Activated naive CD8-positive, alpha-beta T cell treated with anti-CD3 and anti-CD28 coated beads for 36 hours (primary cell): Measurements from ENCODE around the gene CCDC141. TPM values are rescaled to one million over a fixed set of nuclear protein-coding genes. Genes with fewer than 3 reads are reported as not detected.
"Not testable (repeated sequence)": the region's sequence is repeated elsewhere in the genome, so short reads cannot be mapped to it uniquely, and the experiment has no call there.

Experiments
- DNase-seq: peaks from one replicate; pipeline ENCODE4 v3.0.0; 2021
- H3K27ac Mint-ChIP-seq: one replicate; pipeline ENCODE4 v1.8.0; 2022; ENCODE audit warnings: mild to moderate bottlenecking, moderate library complexity, mixed read lengths
- H3K27me3 Mint-ChIP-seq: one replicate; pipeline ENCODE4 v1.8.0; 2022; ENCODE audit warnings: mild to moderate bottlenecking, mixed read lengths
- H3K36me3 Mint-ChIP-seq: one replicate; pipeline ENCODE4 v1.8.0; 2021; ENCODE audit warnings: mild to moderate bottlenecking, mixed read lengths
- H3K4me1 Mint-ChIP-seq: one replicate; pipeline ENCODE4 v1.8.0; 2021; ENCODE audit warnings: mixed read lengths
- H3K4me3 Mint-ChIP-seq: one replicate; pipeline ENCODE4 v1.8.0; 2022; ENCODE audit warnings: mild to moderate bottlenecking, moderate library complexity, mixed read lengths
- H3K9me3 Mint-ChIP-seq: one replicate; pipeline ENCODE4 v1.8.0; 2022; ENCODE audit warnings: mixed read lengths
- total RNA-seq, 2 experiments: library from RNA; stranded (reverse); gene quantifications; one replicate each; pipeline ENCODE4 v1.2.3, GENCODE V29; 2021

Gene CCDC141
- total RNA-seq, 2 experiments from 2014 or later, result 4.8 to 5.6 TPM

- no peaks in the 10 kb centered on the region for H3K27me3 Mint-ChIP-seq
- peak overlapping the region; percentile 9 for H3K4me3 Mint-ChIP-seq
- H3K9me3 Mint-ChIP-seq, result peaks cover 8% of the 10 kb centered on the region
- DNase-seq, result no peak
- peaks cover 16% of the 10 kb centered on the region for H3K4me1 Mint-ChIP-seq
- no peak overlapping the region for H3K27ac Mint-ChIP-seq
- peaks cover 10% of the 10 kb centered on the region for H3K36me3 Mint-ChIP-seq
These were observed 32.1 kb downstream of the CCDC141 start for GRCh38 chr2:179017773-179018357.

GRCh38 chr2:179014189-179014588 lies 35.7 kb downstream of the CCDC141 start:
- not testable (repeated sequence) for H3K4me3 Mint-ChIP-seq, H3K27ac Mint-ChIP-seq
- H3K9me3 Mint-ChIP-seq, result peaks cover 25% of the 10 kb centered on the region

GRCh38 chr2:179005976-179006375 lies 44.0 kb downstream of the CCDC141 start:
- Mint-ChIP-seq H3K36me3 (peaks cover 6% of the 10 kb centered on the region), H3K9me3 (peaks cover 8% of the 10 kb centered on the region), H3K27me3 (no peaks in the 10 kb centered on the region), H3K27ac (no peak overlapping the region), H3K4me1 (no peaks in the 10 kb centered on the region), H3K4me3 (no peak overlapping the region)
- DNase-seq, result no peak

More at GRCh38 chr2:179014189-179014588, 35.7 kb downstream of the CCDC141 start:
- H3K27me3 Mint-ChIP-seq, DNase-seq: not testable (repeated sequence)
- peaks cover 14% of the 10 kb centered on the region for H3K4me1 Mint-ChIP-seq
- H3K36me3 Mint-ChIP-seq, result peaks cover 24% of the 10 kb centered on the region

- Mint-ChIP-seq H3K27me3 (no peaks in the 10 kb centered on the region), H3K9me3 (peaks cover 15% of the 10 kb centered on the region)
These were observed 50.5 kb downstream of the CCDC141 start for GRCh38 chr2:178999476-178999875.

GRCh38 chr2:178998539-178998938 lies 51.4 kb downstream of the CCDC141 start:
- no peak overlapping the region for H3K4me3 Mint-ChIP-seq
- H3K36me3 Mint-ChIP-seq, result peaks cover 27% of the 10 kb centered on the region
- no peak for DNase-seq
- H3K4me1 Mint-ChIP-seq, result peaks cover 20% of the 10 kb centered on the region
- peaks cover 23% of the 10 kb centered on the region for H3K9me3 Mint-ChIP-seq
- peak overlapping the region; percentile 2 for H3K27ac Mint-ChIP-seq
- H3K27me3 Mint-ChIP-seq, result no peaks in the 10 kb centered on the region

More at GRCh38 chr2:178999476-178999875, 50.5 kb downstream of the CCDC141 start:
- Mint-ChIP-seq H3K36me3 (peaks cover 18% of the 10 kb centered on the region), H3K27ac (no peak overlapping the region), H3K4me3 (no peak overlapping the region), H3K4me1 (peaks cover 20% of the 10 kb centered on the region)
- DNase-seq, result no peak

- Mint-ChIP-seq H3K4me1 (peaks cover 20% of the 10 kb centered on the region), H3K9me3 (peaks cover 27% of the 10 kb centered on the region), H3K27ac (no peak overlapping the region), H3K4me3 (no peak overlapping the region), H3K36me3 (peaks cover 32% of the 10 kb centered on the region), H3K27me3 (no peaks in the 10 kb centered on the region)
- DNase-seq, result no peak
These were observed 52.5 kb downstream of the CCDC141 start for GRCh38 chr2:178997477-178997876.

GRCh38 chr2:178997067-178997466 lies 52.9 kb downstream of the CCDC141 start:
- H3K9me3 Mint-ChIP-seq, result peaks cover 28% of the 10 kb centered on the region
- H3K36me3 Mint-ChIP-seq, result peaks cover 32% of the 10 kb centered on the region
- DNase-seq, result no peak
- no peak overlapping the region for H3K4me3 Mint-ChIP-seq
- no peak overlapping the region for H3K27ac Mint-ChIP-seq
- H3K4me1 Mint-ChIP-seq, result peaks cover 20% of the 10 kb centered on the region
- no peaks in the 10 kb centered on the region for H3K27me3 Mint-ChIP-seq

GRCh38 chr2:178994264-178994663 lies 55.7 kb downstream of the CCDC141 start:
- Mint-ChIP-seq H3K4me3 (no peak overlapping the region), H3K36me3 (peaks cover 29% of the 10 kb centered on the region), H3K9me3 (peaks cover 31% of the 10 kb centered on the region), H3K27ac (no peak overlapping the region), H3K27me3 (no peaks in the 10 kb centered on the region), H3K4me1 (peaks cover 29% of the 10 kb centered on the region)
- no peak for DNase-seq

GRCh38 chr2:178993788-178994187 lies 56.1 kb downstream of the CCDC141 start:
- Mint-ChIP-seq H3K36me3 (peaks cover 26% of the 10 kb centered on the region), H3K9me3 (peaks cover 27% of the 10 kb centered on the region), H3K27me3 (no peaks in the 10 kb centered on the region), H3K4me3 (no peak overlapping the region), H3K27ac (no peak overlapping the region), H3K4me1 (peaks cover 24% of the 10 kb centered on the region)
- DNase-seq, result no peak

GRCh38 chr2:178992719-178993118 lies 57.2 kb downstream of the CCDC141 start:
- Mint-ChIP-seq H3K4me1 (peaks cover 19% of the 10 kb centered on the region), H3K9me3 (peaks cover 29% of the 10 kb centered on the region), H3K36me3 (peaks cover 30% of the 10 kb centered on the region)
- not testable (repeated sequence) for H3K4me3 Mint-ChIP-seq, H3K27me3 Mint-ChIP-seq, H3K27ac Mint-ChIP-seq, DNase-seq

GRCh38 chr2:178990533-178991241 lies 59.2 kb downstream of the CCDC141 start:
- Mint-ChIP-seq H3K4me3 (no peak overlapping the region), H3K27ac (peak overlapping the region; percentile 65), H3K36me3 (peaks cover 29% of the 10 kb centered on the region), H3K4me1 (peaks cover 12% of the 10 kb centered on the region), H3K27me3 (no peaks in the 10 kb centered on the region), H3K9me3 (peaks cover 27% of the 10 kb centered on the region)
- DNase-seq, result peak; percentile 12

GRCh38 chr2:178989424-178989823 lies 60.5 kb downstream of the CCDC141 start:
- not testable (repeated sequence) for H3K27me3 Mint-ChIP-seq, DNase-seq, H3K27ac Mint-ChIP-seq, H3K4me3 Mint-ChIP-seq
- Mint-ChIP-seq H3K9me3 (peaks cover 18% of the 10 kb centered on the region), H3K36me3 (peaks cover 19% of the 10 kb centered on the region), H3K4me1 (peaks cover 12% of the 10 kb centered on the region)

- DNase-seq, H3K4me1 Mint-ChIP-seq: not testable (repeated sequence)
These were observed 67.3 kb downstream of the CCDC141 start for GRCh38 chr2:178982652-178983051.

GRCh38 chr2:178980815-178981214 lies 69.1 kb downstream of the CCDC141 start:
- no peak for DNase-seq
- Mint-ChIP-seq H3K27ac (no peak overlapping the region), H3K27me3 (no peaks in the 10 kb centered on the region), H3K4me1 (no peaks in the 10 kb centered on the region), H3K9me3 (no peaks in the 10 kb centered on the region), H3K36me3 (peaks cover 7% of the 10 kb centered on the region), H3K4me3 (no peak overlapping the region)

More at GRCh38 chr2:178982652-178983051, 67.3 kb downstream of the CCDC141 start:
- H3K36me3 Mint-ChIP-seq, H3K4me3 Mint-ChIP-seq, H3K27ac Mint-ChIP-seq, H3K27me3 Mint-ChIP-seq, H3K9me3 Mint-ChIP-seq: not testable (repeated sequence)

GRCh38 chr2:178978667-178979066 lies 71.3 kb downstream of the CCDC141 start:
- Mint-ChIP-seq H3K36me3 (peaks cover 7% of the 10 kb centered on the region), H3K4me1 (peaks cover 2% of the 10 kb centered on the region), H3K9me3 (no peaks in the 10 kb centered on the region), H3K27me3 (no peaks in the 10 kb centered on the region), H3K27ac (no peak overlapping the region), H3K4me3 (no peak overlapping the region)
- no peak for DNase-seq

GRCh38 chr2:178976351-178976750 lies 73.6 kb downstream of the CCDC141 start:
- H3K9me3 Mint-ChIP-seq, result no peaks in the 10 kb centered on the region
- no peaks in the 10 kb centered on the region for H3K27me3 Mint-ChIP-seq
- DNase-seq, result no peak
- no peak overlapping the region for H3K27ac Mint-ChIP-seq
- peaks cover 6% of the 10 kb centered on the region for H3K36me3 Mint-ChIP-seq
- H3K4me1 Mint-ChIP-seq, result peaks cover 2% of the 10 kb centered on the region
- no peak overlapping the region for H3K4me3 Mint-ChIP-seq
